Measurements from ENCODE around the gene NTRK2.
A peak's percentile ranks its signal among the peaks of the same experiment; 100 is the strongest.

Gene NTRK2

DNA sequence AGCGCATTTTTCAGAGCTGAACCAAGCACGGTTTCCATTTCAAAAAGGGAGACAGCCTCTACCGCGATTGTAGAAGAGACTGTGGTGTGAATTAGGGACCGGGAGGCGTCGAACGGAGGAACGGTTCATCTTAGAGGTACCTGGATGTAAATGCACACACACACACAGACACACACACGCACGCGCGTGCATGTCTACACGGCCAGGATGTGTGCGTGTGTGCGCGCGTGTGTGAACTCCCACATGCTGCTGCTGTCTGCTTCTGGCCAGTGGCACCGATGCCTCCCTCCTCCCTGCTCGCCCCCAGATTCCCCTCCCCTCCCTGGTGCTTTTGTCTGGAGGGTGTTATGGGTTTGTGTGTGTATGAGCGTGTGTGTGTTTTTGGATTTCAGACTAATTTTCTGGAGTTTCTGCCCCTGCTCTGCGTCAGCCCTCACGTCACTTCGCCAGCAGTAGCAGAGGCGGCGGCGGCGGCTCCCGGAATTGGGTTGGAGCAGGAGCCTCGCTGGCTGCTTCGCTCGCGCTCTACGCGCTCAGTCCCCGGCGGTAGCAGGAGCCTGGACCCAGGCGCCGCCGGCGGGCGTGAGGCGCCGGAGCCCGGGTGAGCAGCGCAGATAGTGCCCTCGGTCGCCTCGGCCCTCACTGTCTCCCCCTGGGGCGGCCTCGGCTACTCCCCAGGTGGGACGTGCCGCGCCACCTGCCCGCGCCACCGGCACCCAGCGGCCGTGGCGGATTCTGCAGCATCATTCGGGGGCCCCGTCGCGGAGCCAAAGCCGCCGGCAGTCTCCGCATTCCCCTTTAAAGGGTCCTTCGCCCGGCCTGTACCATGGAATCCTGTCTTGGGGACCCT lies at the start of gene NTRK2:
NTRK2 (plus strand) TSS at position 442 of the 850 bp plus-strand sequence. CDS start 1,020 bp downstream, outside the sequence.
- peak; percentile 35 for DNase-seq

DNA sequence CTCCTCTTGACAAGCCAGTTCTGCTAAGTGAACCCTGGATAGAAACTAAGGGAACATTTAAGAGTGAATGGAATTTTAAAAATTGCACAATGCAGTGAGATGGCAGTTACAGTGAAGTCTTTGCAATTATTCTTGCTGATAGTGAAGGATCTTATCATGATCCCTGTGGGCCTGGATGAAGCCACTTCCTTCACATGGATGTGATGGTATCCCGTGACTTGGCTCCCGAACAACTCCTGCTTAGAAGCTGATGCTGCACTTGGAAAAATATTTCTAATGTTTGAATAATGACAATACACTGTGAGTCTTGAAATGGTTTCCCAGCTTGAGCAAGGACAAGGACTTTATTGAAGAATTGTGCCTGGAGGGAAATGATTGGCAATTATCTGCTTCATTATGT lies 49.2 kb upstream of the NTRK2 start:
- no peak for DNase-seq

DNA sequence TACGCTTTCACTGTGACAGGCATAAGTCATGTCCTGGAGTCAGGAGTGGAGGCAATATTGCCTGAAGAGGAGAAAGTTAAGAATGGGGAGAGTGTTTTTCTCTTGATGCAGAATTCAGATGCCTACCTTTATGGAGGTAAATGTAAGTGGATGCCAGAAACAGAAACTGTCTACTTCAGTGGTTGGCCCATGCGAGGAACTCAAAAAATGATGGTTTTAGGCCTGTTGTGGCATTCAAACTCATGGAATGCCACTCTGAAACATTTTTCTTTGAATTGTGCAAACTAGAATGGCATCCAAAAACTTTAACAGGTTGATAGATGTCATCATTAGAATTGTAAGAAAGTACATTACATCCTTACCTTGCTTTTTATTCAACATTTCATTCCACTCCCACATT lies 47.7 kb upstream of the NTRK2 start:
- no peak for DNase-seq

DNA sequence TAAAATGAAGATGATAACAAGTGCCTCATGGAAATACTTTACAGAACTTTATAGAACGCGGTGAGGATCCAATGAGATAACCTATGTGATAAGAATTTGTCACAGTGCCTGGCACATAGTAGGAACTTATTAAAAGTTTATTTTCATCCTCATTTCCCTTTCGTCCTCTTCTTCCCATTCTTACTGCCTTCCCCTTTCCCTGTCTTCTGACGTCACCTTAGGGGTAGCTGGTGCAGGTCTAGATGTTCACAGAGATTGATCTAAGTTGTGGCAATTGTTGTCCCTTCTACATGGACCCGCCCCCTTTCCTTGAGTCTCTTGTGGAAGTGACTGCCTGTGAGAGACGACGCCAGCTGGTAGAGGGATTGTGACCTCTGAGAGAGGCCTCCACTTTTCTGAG lies 46.5 kb upstream of the NTRK2 start:
- DNase-seq: no peak

DNA sequence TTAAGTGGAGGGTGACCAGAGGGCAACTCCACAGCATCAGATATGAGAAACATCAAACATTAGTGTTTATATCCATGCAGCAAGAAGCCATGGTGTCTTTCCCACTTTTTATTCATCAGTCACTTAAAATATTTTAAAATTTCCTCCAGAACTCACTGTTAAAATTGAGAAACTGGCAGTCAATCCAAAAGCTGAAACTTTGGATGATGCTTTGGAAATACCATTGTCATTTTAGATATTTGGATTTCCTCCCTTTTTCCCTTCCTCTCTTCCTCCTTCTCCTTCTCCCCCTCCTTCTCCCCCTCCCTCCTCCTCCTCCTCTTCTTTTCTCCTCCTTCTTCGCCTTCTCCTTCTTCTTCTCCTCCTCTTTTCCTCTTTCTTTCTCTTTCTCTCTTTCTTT lies 33.1 kb upstream of the NTRK2 start:
- no peak for DNase-seq

DNA sequence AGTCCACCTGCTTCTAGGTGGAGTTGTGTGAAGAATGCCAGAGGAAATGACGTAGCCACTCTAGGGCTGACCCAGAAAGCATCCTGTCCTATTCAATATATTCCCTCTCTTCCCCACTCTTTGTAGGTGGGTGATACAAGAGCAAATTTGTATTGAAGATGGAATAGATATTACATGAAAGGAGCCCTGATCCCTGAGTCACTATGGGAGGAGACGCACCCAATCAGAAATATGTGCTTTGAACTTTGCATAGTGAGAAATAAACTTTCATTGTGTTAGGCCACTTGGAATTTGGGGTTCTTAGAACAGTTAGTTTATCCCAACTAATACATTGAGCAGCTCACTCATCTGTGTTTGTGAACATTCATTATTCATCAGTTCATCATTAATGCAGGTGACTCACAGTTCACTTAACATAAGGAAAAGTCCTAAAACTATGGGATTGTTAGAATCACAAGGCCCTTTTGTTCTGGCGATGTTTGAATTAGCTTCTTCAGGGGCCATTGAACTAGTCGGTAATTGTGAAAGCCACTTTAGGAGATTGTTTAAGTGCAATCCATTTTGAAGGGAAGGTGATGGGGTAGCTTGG lies 26.9 kb upstream of the NTRK2 start:
- DNase-seq: no peak

DNA sequence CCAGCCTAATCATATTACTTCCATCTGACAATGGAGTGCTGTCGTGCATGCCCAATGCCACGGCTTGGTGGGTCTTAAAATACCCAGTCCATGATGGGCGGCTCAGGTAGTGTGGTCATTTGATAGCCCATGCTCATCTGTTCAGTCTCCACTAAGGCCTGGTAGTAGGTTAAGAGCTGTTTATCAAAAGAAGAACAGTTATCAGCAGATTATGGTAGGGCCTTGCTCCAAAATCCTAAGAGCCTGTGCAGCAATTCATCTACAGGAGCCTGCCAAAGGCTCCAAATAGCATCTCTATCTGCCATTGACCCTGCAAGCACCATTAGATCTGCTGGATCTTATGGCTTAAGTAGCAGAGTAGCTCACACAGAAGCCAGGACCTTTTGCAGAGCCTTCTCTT lies 21.8 kb upstream of the NTRK2 start:
- no peak for DNase-seq

DNA sequence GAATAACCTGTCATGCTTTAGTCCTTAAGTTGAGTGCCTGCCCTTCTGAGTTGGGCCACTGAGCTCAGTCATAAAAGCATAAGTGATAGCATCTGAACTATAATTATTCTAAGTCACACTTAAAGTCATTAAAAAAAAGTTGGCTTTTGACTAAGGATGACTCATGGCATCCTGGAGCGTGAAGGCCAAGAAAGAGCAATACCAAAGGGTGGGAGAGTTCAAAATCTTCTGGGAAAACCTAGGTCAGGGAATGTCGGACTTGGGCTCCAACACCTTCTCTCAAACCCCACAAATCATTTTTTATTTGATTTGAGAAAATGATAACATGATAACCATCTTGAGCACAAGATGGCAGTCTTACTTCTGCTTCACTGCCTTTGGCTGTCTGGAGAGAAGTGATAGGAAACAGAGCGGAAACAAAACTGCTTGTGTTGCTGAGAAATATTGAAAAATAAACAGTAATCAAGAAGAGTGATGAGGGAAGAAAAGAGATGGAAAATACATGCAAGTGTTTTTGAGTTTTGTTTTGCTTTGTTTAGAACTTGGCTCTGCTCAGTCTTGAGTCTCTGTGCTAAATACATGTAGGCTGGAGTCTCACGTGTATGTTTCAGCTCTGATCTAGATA lies 16.9 kb upstream of the NTRK2 start:
- DNase-seq: no peak

DNA sequence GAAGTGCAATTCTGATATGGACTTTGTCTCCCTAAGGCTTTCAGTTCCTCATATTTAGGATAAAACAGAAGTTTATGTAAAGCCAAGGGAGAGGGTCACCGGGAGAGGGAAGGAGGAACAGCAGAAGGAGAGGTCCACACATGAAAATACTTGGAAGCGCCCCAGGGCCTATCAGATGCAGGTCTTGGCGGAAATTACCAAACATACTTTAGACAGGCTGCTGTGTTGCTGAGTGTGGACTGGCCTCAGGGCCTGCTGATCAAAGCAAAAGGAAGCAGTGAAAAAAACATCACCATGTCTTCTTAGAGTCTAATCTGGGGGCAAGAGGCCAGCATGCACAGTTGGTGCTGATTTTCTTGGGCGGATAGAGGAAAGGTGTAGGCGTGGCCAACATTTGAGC lies 14.1 kb upstream of the NTRK2 start:
- DNase-seq: no peak

DNA sequence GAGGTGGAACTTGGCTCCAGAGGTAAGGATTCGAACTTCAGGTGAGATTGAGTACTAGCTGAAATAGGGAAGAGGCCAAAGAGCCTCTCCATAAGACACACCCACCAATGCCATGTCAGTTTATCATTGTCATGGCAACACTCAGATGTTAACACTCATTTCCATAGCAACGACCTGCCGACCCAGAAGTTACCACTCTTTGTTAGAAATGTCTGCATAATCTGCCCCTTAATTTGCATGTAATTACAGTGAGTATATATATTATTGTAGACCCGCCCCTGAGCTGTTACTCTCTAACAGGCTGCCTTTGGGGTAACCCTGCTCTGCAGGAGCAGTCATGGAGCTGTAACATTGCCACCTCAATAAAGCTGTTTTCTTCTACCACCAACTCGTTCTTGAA lies 10.2 kb upstream of the NTRK2 start:
- DNase-seq: no peak

DNA sequence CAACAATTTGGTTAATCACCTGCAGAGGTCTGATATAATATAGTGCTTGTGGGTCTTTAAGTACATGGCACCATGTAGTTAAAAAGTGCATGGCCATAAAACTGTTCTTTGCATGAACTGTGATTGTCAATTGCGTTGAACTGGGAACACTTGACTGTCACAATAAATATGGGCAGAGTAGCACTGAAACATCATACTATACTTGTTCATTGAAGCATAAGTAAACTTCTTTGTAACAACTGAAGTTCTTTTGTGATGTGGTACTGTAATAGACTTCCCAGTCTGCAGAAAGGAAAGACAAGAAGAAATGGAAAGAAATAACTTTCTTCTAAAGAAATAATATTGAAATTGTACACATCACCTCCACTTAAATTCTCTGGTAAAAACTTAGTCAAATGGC lies 9.8 kb upstream of the NTRK2 start:
- DNase-seq: no peak

DNA sequence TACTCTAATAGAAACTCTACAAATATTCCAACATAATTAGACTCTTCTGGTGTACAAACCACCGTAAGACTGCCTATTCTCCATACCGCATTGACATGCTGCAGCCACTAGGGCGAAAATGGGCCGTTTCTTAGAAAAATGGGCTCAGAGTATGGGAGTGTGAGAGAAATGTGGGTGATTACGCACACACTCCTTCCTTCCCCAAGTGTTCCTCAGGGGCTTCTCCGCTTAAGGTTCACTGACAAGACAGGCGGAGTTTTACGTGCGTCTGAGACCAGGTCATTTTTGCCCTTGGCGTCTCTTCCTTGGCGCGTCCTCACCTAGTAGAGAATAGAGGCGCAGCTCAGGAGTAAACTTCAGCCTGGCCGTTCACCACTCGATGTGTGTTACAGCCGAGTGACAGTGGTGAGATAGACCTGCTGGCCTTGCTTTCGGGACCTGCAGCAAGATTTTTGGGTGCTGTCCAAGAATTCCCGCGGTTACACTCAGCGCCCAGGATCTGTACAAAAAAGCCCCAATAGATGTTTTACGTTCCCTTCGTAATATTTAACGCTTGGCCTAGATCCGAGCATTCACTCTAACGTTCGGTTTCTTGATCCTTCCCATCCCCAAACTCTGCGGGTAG lies 1.8 kb upstream of the NTRK2 start:
- DNase-seq: no peak

DNA sequence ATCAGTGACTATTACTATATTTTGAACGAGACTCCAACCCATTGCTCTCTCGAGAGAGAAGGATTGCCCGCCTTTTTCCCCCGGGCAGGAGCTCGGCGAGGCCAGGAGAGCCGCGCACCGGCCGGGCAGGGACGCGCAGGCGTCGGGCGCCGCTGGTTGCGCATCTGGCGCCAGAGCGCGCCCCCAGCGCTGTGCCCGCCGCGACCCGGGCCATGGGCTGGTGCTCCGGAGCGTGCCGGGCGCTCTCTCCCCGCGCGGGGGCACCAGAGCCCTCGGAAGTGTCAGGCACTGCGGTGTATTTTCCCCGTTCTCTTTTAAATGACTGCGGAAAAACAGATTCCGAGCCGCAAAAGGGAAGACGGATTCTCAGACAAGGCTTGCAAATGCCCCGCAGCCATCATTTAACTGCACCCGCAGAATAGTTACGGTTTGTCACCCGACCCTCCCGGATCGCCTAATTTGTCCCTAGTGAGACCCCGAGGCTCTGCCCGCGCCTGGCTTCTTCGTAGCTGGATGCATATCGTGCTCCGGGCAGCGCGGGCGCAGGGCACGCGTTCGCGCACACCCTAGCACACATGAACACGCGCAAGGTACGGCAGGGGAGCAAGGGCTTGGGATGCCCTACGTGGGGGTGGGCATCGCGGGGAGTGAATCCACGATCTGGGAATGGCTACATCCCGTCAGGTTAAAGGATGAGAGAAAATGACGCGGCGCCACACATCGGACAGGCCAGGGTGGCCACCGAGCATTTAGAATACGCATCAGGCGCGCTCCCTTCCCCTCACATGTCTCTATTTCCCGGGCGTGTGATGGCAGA lies 1.1 kb upstream of the NTRK2 start:
- DNase-seq: peak; percentile 71

DNA sequence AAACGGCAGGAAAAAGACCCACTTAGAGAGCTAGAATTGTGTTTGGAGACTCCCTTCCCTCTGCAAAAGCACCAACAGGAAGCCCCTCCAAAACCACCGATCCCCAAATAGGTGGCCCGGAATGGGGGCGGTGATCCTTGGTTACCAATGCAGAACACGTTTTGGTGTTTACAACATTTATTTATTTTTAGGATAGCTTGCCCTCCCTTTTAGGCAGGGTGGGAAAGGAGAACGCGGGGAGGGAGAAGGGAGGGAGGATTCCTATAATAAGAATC lies 579 bp upstream of the NTRK2 start:
- no peak for DNase-seq

DNA sequence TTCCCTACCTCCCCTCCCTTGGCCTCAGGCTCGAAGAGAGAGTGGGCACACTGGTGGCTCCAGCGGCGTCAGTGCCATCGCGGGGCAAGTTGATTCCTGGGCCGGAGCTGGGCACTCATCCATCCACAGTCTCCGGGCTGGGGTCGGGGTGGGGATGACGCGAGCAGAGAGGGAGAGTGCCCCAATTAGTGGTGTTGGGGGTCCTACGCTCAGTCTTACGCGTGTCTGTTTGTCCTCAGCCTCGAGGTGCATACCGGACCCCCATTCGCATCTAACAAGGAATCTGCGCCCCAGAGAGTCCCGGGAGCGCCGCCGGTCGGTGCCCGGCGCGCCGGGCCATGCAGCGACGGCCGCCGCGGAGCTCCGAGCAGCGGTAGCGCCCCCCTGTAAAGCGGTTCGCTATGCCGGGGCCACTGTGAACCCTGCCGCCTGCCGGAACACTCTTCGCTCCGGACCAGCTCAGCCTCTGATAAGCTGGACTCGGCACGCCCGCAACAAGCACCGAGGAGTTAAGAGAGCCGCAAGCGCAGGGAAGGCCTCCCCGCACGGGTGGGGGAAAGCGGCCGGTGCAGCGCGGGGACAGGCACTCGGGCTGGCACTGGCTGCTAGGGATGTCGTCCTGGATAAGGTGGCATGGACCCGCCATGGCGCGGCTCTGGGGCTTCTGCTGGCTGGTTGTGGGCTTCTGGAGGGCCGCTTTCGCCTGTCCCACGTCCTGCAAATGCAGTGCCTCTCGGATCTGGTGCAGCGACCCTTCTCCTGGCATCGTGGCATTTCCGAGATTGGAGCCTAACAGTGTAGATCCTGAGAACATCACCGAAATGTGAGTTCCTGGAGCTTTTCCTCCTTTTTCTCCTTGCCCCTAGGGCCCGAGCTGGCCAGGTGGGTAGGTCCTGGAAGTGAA lies 861 bp downstream of the NTRK2 start:
- no peak for DNase-seq

DNA sequence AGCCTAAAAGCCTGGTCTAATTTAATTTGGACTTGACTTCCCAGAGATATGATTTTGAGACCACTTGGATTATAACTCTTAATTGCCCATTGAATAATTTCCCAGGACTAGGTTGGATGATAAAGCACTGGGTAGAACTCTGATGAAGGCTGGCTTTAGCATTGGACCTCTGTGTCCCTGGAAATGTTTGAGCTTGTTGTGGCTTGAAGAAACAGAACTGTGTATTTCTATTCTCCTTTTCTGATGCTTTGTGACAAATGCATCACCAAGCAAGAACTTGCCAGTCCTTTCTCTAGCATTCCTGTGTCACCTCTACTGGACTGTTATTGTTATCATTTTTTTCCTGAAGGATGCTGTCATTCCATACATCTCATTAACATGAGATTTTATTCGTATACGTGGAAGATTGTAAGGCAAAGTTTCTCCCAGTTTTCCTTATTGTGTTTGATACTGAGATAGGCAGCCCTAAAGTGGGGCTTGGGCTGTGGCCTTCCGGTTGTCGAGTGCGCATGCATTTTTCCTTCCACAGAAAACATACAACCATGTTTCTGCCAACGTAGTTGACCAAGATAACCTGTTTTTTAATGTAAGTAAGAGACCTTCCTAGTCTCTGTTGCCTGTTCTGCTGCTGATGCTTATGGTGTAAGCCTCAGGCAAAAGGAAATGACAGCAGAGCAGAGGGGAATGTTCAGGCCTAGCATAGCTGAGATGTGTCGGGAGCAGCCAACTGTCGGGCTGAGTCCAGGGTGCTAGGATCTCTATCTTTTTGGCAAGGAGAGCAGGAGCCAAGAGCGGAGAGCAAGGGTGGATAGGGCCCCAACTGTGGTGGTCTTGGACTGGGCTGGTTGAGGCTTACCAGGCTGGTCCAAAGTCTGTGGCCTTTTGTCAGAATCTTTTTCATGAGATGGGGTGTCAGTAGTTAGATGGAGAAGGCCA lies 2.3 kb downstream of the NTRK2 start:
- no peak for DNase-seq

DNA sequence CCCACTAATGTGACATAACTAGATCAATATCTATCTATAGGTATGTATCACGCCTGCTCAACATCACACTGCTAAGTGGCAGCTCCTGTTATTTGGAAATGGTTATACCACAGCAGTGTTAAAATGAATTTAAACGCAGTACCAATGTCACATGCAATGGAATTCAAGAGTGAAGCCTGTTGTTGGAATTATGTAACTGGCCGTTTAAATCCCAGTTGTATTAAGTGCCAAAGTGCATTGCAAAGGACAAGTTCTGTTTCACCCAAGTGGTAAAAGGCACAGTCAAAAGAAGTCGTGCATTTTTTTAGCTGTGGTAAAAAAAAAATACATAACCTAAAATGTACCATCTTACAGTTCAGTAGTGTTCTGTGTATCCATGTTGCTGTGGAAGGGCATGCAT lies 4.3 kb downstream of the NTRK2 start:
- DNase-seq: no peak

DNA sequence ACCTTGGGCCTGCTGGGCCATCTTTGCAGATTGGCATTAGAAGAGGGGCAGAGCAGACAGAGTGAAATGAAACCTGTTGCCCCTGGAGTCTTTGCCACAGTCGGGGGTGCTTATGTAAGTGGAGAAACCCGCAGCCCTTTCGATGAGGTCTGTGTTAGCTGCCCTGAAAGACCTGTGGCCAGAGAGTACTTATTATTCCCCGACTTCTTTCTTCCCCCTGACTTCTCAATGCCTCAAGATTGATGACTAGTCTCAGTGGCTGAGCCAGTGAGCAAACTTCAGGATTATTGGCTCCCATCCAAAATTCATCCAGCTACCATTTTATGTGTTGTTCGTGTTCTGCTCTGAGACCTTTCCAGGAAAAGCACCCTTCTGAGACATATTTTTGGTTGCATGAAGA lies 7.6 kb downstream of the NTRK2 start:
- no peak for DNase-seq

DNA sequence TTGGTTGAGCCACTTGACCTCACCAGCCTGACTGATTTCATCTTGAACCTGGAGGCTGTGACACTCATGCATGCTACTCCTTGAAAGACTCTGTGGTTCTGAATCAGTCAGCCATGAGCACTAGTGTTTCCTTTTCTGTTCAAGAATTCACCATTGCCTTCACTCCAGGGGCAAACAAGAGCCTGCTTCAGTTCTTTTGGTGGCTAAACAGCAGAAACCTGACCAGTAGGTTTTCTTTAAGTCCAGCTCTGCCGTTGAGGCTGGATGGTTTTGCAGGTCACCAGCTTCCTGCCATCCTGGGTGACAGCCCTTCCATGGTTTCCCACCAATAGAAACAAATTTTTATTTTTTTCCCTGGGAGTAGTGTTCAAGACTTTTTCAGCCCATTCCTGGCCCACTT lies 10.0 kb downstream of the NTRK2 start:
- no peak for DNase-seq

DNA sequence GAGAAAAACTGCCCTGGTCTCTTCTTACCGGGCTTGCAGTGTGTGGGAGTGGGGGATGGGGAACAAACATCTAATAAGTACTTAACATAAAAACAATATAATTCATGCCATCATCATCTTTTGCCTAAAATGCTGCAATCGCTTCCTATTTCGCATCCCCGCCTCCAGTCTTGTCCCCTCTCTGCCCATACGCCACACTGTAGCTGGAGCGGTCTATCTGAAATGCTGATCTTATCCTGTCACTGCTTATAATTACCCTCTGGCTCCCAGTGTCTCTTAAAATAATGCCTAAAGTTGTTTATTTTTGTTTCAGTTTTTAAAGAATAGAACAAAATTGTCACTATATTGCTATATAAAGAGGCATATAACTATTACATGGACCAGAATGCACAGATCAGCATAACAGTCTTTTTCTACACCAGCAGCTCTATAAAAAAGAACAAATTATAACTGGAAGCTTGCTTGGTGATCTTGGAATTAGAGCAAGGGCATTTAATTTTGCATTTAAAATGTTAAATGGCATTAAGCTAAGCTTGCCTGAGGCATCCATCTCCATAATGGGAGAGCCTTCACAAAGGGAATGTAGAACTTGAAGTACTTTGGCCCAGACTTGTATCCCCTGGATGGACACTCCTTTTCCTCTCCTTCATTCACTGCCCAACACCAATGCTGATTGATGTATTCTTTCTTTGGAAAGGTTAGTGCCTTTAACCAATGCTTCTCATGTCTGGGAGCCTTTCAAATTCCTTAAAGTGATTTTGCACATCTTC lies 12.2 kb downstream of the NTRK2 start:
- no peak for DNase-seq
